MM.1S (cell line): ENCODE data around the gene IFI44.

Source experiments
- DNase-seq: peaks from one replicate; pipeline ENCODE4 v3.0.0-alpha.2; 2015
- H2AFZ ChIP-seq: fragments of 300-600 bp; sonication (generic); 2 replicates; pipeline ENCODE4 v1.6.0; 2016; ENCODE audit warnings: antibody characterized with exemption, low read length
- H3F3A ChIP-seq: fragments of 300-600 bp; sonication (generic); 2 replicates; pipeline ENCODE4 v1.6.1; 2016; ENCODE audit warnings: mild to moderate bottlenecking, antibody characterized with exemption, low read length, moderate library complexity, mixed read lengths; ENCODE audit not compliant: insufficient read depth
- H3K27ac ChIP-seq: fragments of 300-600 bp; sonication (generic); 2 replicates; pipeline ENCODE4 v1.5.1; 2016; ENCODE audit warnings: mild to moderate bottlenecking, low read length
- H3K27me3 ChIP-seq: fragments of 300-600 bp; sonication (generic); replicated peaks from 2 replicates; pipeline ENCODE4 v1.6.0; 2016; ENCODE audit warnings: low read length; ENCODE audit not compliant: insufficient read depth
- H3K36me3 ChIP-seq: fragments of 300-600 bp; sonication (generic); replicated peaks from 2 replicates; pipeline ENCODE4 v1.6.1; 2016; ENCODE audit warnings: mild to moderate bottlenecking, low read length, mixed read lengths; ENCODE audit not compliant: insufficient read depth
- H3K4me1 ChIP-seq: fragments of 300-600 bp; sonication (generic); 2 replicates; pipeline ENCODE4 v1.6.1; 2016; ENCODE audit warnings: low read length, mixed read lengths
- H3K4me2 ChIP-seq: fragments of 300-600 bp; sonication (generic); 2 replicates; pipeline ENCODE4 v1.6.0; 2016; ENCODE audit warnings: low read depth, low read length
- H3K4me3 ChIP-seq: fragments of 300-600 bp; sonication (generic); 2 replicates; pipeline ENCODE4 v1.5.1; 2016; ENCODE audit warnings: low read length, mixed read lengths
- H3K79me2 ChIP-seq: fragments of 300-600 bp; sonication (generic); 2 replicates; pipeline ENCODE4 v1.6.1; 2016; ENCODE audit warnings: mixed run types, low read length, mixed read lengths
- H3K9ac ChIP-seq: fragments of 300-600 bp; sonication (generic); 2 replicates; pipeline ENCODE4 v1.6.1; 2016; ENCODE audit warnings: low read length, mixed read lengths
- H3K9me2 ChIP-seq: fragments of 300-600 bp; sonication (generic); replicated peaks from 2 replicates; pipeline ENCODE4 v1.6.1; 2016; ENCODE audit warnings: mild to moderate bottlenecking, low read length, mixed read lengths; ENCODE audit not compliant: insufficient read depth
- H3K9me3 ChIP-seq: fragments of 300-600 bp; sonication (generic); replicated peaks from 2 replicates; pipeline ENCODE4 v1.6.1; 2016; ENCODE audit warnings: mild to moderate bottlenecking, low read length, mixed read lengths; ENCODE audit not compliant: insufficient read depth
- H4K20me1 ChIP-seq: fragments of 300-600 bp; sonication (generic); 2 replicates; pipeline ENCODE4 v1.6.1; 2016; ENCODE audit warnings: mild to moderate bottlenecking, low read length, moderate library complexity, mixed read lengths; ENCODE audit not compliant: insufficient read depth
- CTCF ChIP-seq: fragments of 300-600 bp; sonication (generic); IDR thresholded peaks from 2 replicates; pipeline ENCODE4 v1.5.1; 2016; ENCODE audit warnings: antibody characterized with exemption, low read length, mixed read lengths
- EZH2 ChIP-seq: fragments of 300-600 bp; sonication (generic); optimal IDR thresholded peaks from 2 replicates; pipeline ENCODE3; 2017; ENCODE audit warnings: low read depth, mild to moderate bottlenecking, antibody characterized with exemption, low read length, mixed read lengths
- EZH2phosphoT487 ChIP-seq: fragments of 300-600 bp; sonication (generic); IDR thresholded peaks from 2 replicates; pipeline ENCODE4 v1.6.1; 2018; ENCODE audit warnings: antibody characterized with exemption, low read length

IFI44 gene

DNA sequence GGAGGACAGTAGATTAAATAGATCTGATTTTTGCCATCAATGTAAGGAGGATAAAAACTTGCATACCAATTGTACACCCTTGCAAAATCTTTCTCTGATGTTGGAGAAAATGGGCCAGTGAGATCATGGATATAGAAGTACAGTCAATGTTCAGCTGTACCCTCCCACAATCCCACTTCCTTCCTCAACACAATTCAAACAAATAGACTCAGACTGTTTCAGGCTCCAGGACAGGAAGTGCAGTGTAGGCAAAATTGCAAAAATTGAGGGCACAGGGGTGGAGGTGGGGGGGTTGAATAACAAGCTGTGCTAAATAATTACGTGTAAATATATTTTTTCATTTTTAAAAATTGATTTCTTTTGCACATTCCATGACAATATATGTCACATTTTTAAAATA, 3.9 kb upstream of the IFI44 start:
- no peak overlapping the region for H3K4me3 ChIP-seq
- no peak overlapping the region; the same call in 1 of the 2 replicates for H3K4me2 ChIP-seq
- no peak overlapping the region for H2AFZ ChIP-seq
- peak; percentile 15 for DNase-seq
- no peaks in the 10 kb centered on the region for H3K27me3 ChIP-seq
- peaks cover 17% of the 10 kb centered on the region for H3K4me1 ChIP-seq
- H3K9ac ChIP-seq: no peak overlapping the region
- H4K20me1 ChIP-seq: no peaks in the 10 kb centered on the region
- H3F3A ChIP-seq: peaks cover 4% of the 10 kb centered on the region; the same call in 1 of the 2 replicates
- H3K79me2 ChIP-seq: no peaks in the 10 kb centered on the region
- H3K36me3 ChIP-seq: no peaks in the 10 kb centered on the region
- no peaks in the 10 kb centered on the region for H3K9me2 ChIP-seq
- H3K27ac ChIP-seq: no peak overlapping the region
- 0 out of 2 replicates have a peak, but pooled peaks cover 3% of the 10 kb centered on the region for H3K9me3 ChIP-seq
- TF ChIP-seq CTCF (no peak), EZH2phosphoT487 (no peak), EZH2 (no peak)

GRCh38 chr1:78647238-78647637, 2.4 kb upstream of the IFI44 start:
- H3K4me2 ChIP-seq: no peak overlapping the region
- peaks cover 11% of the 10 kb centered on the region for H3K4me1 ChIP-seq
- H2AFZ ChIP-seq: no peak overlapping the region
- no peak for DNase-seq
- H3K36me3 ChIP-seq: no peaks in the 10 kb centered on the region
- H4K20me1 ChIP-seq: no peaks in the 10 kb centered on the region
- TF ChIP-seq EZH2phosphoT487 (no peak), CTCF (no peak), EZH2 (no peak)
- no peaks in the 10 kb centered on the region; the same call in 1 of the 2 replicates for H3F3A ChIP-seq
- H3K9ac ChIP-seq: no peak overlapping the region
- no peaks in the 10 kb centered on the region for H3K27me3 ChIP-seq
- no peaks in the 10 kb centered on the region for H3K9me2 ChIP-seq
- H3K4me3 ChIP-seq: no peak overlapping the region
- 0 out of 2 replicates have a peak, but pooled peaks cover 3% of the 10 kb centered on the region for H3K9me3 ChIP-seq
- H3K79me2 ChIP-seq: no peaks in the 10 kb centered on the region
- no peak overlapping the region for H3K27ac ChIP-seq

- H4K20me1 ChIP-seq: no peaks in the 10 kb centered on the region
- peak overlapping the region; percentile 28; the same call in 1 of the 2 replicates for H3K27ac ChIP-seq
- H3K4me2 ChIP-seq: peak overlapping the region; percentile 9; the same call in 1 of the 2 replicates
- no peaks in the 10 kb centered on the region for H3K27me3 ChIP-seq
- no peak for DNase-seq
- no peaks in the 10 kb centered on the region for H3K9me3 ChIP-seq
- H2AFZ ChIP-seq: no peak overlapping the region
- no peaks in the 10 kb centered on the region for H3K79me2 ChIP-seq
- no peaks in the 10 kb centered on the region; the same call in 1 of the 2 replicates for H3F3A ChIP-seq
- no peaks in the 10 kb centered on the region for H3K36me3 ChIP-seq
- H3K9ac ChIP-seq: no peak overlapping the region
- TF ChIP-seq EZH2 (no peak), EZH2phosphoT487 (no peak), CTCF (no peak)
- H3K4me1 ChIP-seq: peaks cover 11% of the 10 kb centered on the region
- no peak overlapping the region for H3K4me3 ChIP-seq
- H3K9me2 ChIP-seq: no peaks in the 10 kb centered on the region
Observed at GRCh38 chr1:78650114-78650660, 556 bp downstream of the IFI44 start.
